Activated naive CD8-positive, alpha-beta T cell treated with anti-CD3 and anti-CD28 coated beads for 36 hours (primary cell): Measurements from ENCODE around the gene GMDS. TPM values are rescaled to one million over a fixed set of nuclear protein-coding genes. Genes with fewer than 3 reads are reported as not detected.

ENCODE experiments used
- DNase-seq: peaks from one replicate; pipeline ENCODE4 v3.0.0; 2021
- H3K27ac Mint-ChIP-seq: one replicate; pipeline ENCODE4 v1.8.0; 2022; ENCODE audit warnings: mild to moderate bottlenecking, moderate library complexity, mixed read lengths
- H3K27me3 Mint-ChIP-seq: one replicate; pipeline ENCODE4 v1.8.0; 2022; ENCODE audit warnings: mild to moderate bottlenecking, mixed read lengths
- H3K36me3 Mint-ChIP-seq: one replicate; pipeline ENCODE4 v1.8.0; 2021; ENCODE audit warnings: mild to moderate bottlenecking, mixed read lengths
- H3K4me1 Mint-ChIP-seq: one replicate; pipeline ENCODE4 v1.8.0; 2021; ENCODE audit warnings: mixed read lengths
- H3K4me3 Mint-ChIP-seq: one replicate; pipeline ENCODE4 v1.8.0; 2022; ENCODE audit warnings: mild to moderate bottlenecking, moderate library complexity, mixed read lengths
- H3K9me3 Mint-ChIP-seq: one replicate; pipeline ENCODE4 v1.8.0; 2022; ENCODE audit warnings: mixed read lengths
- total RNA-seq, 2 experiments: library from RNA; stranded (reverse); gene quantifications; one replicate each; pipeline ENCODE4 v1.2.3, GENCODE V29; 2021

The GMDS gene
- total RNA-seq, 2 experiments from 2014 or later: 34.7 to 38.5 TPM

- no peaks in the 10 kb centered on the region for H3K4me1 Mint-ChIP-seq
- H3K4me3 Mint-ChIP-seq: no peak overlapping the region
- H3K36me3 Mint-ChIP-seq: peaks cover 5% of the 10 kb centered on the region
- no peaks in the 10 kb centered on the region for H3K27me3 Mint-ChIP-seq
- no peaks in the 10 kb centered on the region for H3K9me3 Mint-ChIP-seq
- DNase-seq: no peak
- H3K27ac Mint-ChIP-seq: no peak overlapping the region
Measured at GRCh38 chr6:1789092-1789491, 456.3 kb downstream of the GMDS start.

DNA sequence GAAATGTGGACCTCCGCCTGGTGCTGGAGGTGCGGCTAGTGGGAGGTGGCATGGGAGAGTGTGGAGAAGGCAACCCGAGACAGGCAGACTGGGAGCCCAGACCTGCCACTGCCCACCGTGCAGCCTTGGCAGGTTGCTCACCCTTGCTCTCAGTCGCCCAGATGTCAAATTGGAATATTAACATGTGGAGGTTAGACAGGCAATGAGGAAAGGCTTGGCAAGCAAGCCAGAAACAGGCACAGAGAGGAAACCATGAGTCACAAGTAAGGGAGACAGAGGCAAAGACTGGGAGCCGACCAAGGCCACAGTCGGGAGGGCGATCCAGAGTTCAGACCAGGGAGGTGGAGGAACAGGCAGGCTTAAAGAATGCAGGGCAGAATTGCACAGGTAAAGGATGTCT is 457.5 kb downstream of the GMDS start:
- H3K27ac Mint-ChIP-seq: no peak overlapping the region
- H3K4me3 Mint-ChIP-seq: no peak overlapping the region
- H3K4me1 Mint-ChIP-seq: no peaks in the 10 kb centered on the region
- H3K9me3 Mint-ChIP-seq: no peaks in the 10 kb centered on the region
- peaks cover 4% of the 10 kb centered on the region for H3K36me3 Mint-ChIP-seq
- no peaks in the 10 kb centered on the region for H3K27me3 Mint-ChIP-seq
- no peak for DNase-seq

- Mint-ChIP-seq H3K36me3 (peaks cover 3% of the 10 kb centered on the region), H3K27me3 (no peaks in the 10 kb centered on the region), H3K4me1 (no peaks in the 10 kb centered on the region), H3K4me3 (no peak overlapping the region), H3K9me3 (no peaks in the 10 kb centered on the region), H3K27ac (no peak overlapping the region)
- no peak for DNase-seq
Measured at GRCh38 chr6:1786455-1787453, 458.7 kb downstream of the GMDS start.

- H3K4me3 Mint-ChIP-seq: no peak overlapping the region
- H3K27me3 Mint-ChIP-seq: no peaks in the 10 kb centered on the region
- no peak for DNase-seq
- H3K36me3 Mint-ChIP-seq: peaks cover 8% of the 10 kb centered on the region
- no peaks in the 10 kb centered on the region for H3K9me3 Mint-ChIP-seq
- no peak overlapping the region for H3K27ac Mint-ChIP-seq
- H3K4me1 Mint-ChIP-seq: no peaks in the 10 kb centered on the region
Measured at GRCh38 chr6:1784422-1784884, 461.0 kb downstream of the GMDS start.

DNA sequence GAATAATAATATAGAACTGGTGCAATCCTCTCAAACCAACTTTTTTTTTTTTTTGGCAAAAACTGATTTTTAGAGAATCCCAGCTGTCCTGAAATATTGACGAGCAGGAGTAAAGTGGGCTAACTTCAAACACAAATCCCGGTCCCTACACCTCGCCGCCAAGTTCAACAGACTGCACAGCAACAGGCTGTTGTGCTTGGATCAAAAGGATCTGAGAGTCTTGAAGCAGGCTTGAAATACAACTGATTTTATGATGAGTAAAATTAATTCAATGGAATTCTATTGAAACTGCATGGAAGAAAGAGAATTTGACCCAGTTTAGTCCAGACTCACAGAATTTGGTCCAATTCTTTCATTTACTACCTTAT is 463.6 kb downstream of the GMDS start:
- no peak overlapping the region for H3K27ac Mint-ChIP-seq
- no peaks in the 10 kb centered on the region for H3K9me3 Mint-ChIP-seq
- peaks cover 8% of the 10 kb centered on the region for H3K36me3 Mint-ChIP-seq
- no peak overlapping the region for H3K4me3 Mint-ChIP-seq
- H3K4me1 Mint-ChIP-seq: no peaks in the 10 kb centered on the region
- no peaks in the 10 kb centered on the region for H3K27me3 Mint-ChIP-seq
- no peak for DNase-seq

- no peak for DNase-seq
- Mint-ChIP-seq H3K4me1 (no peaks in the 10 kb centered on the region), H3K36me3 (peaks cover 8% of the 10 kb centered on the region), H3K27me3 (no peaks in the 10 kb centered on the region), H3K27ac (no peak overlapping the region), H3K9me3 (no peaks in the 10 kb centered on the region), H3K4me3 (no peak overlapping the region)
Measured at GRCh38 chr6:1781152-1781816, 464.1 kb downstream of the GMDS start.

DNA sequence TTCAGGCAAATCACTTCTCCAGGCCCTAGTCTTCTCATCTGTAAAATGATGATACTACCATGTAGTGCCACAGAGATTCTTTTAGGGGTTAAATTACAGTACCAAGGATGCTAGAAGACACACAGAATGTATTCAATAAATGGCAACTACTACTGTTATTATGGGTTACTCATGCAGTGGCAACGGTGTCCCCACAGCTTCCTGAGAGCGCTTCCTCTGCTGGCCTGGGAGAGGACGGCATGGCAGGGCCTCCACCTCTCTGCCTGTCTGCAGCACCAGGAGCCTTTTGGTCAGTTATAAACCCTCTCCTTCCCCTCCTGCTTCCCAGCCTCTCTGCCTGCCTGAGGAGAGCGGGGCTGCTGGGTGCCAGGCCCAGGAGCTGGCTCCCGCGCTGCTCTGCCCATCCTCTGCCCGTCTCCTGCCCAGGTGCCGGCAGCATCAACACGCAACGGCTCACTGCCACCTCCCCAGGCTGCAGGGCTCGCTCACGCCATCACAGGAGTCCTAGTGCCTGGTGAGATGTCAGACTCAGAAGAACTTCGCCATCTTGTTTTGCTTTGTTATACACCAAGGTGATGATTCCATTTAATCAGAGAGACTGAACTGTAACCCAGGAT is 465.0 kb downstream of the GMDS start:
- DNase-seq: no peak
- no peaks in the 10 kb centered on the region for H3K4me1 Mint-ChIP-seq
- H3K27me3 Mint-ChIP-seq: no peaks in the 10 kb centered on the region
- H3K4me3 Mint-ChIP-seq: no peak overlapping the region
- H3K9me3 Mint-ChIP-seq: no peaks in the 10 kb centered on the region
- peaks cover 5% of the 10 kb centered on the region for H3K36me3 Mint-ChIP-seq
- no peak overlapping the region for H3K27ac Mint-ChIP-seq

GRCh38 chr6:1778686-1779235 is 466.6 kb downstream of the GMDS start:
- peaks cover 7% of the 10 kb centered on the region for H3K36me3 Mint-ChIP-seq
- H3K27ac Mint-ChIP-seq: no peak overlapping the region
- DNase-seq: no peak
- no peaks in the 10 kb centered on the region for H3K27me3 Mint-ChIP-seq
- H3K4me3 Mint-ChIP-seq: no peak overlapping the region
- H3K9me3 Mint-ChIP-seq: no peaks in the 10 kb centered on the region
- H3K4me1 Mint-ChIP-seq: peaks cover 10% of the 10 kb centered on the region

GRCh38 chr6:1777921-1778685 is 467.3 kb downstream of the GMDS start:
- Mint-ChIP-seq H3K27me3 (no peaks in the 10 kb centered on the region), H3K4me3 (no peak overlapping the region), H3K4me1 (peaks cover 16% of the 10 kb centered on the region), H3K36me3 (peaks cover 9% of the 10 kb centered on the region), H3K27ac (no peak overlapping the region), H3K9me3 (no peaks in the 10 kb centered on the region)
- DNase-seq: no peak

GRCh38 chr6:1775441-1775840 is 470.0 kb downstream of the GMDS start:
- Mint-ChIP-seq H3K27me3 (no peaks in the 10 kb centered on the region), H3K36me3 (peaks cover 9% of the 10 kb centered on the region), H3K4me3 (no peak overlapping the region), H3K27ac (no peak overlapping the region), H3K4me1 (peaks cover 38% of the 10 kb centered on the region), H3K9me3 (no peaks in the 10 kb centered on the region)
- no peak for DNase-seq

- H3K4me3 Mint-ChIP-seq: no peak overlapping the region
- no peaks in the 10 kb centered on the region for H3K27me3 Mint-ChIP-seq
- H3K9me3 Mint-ChIP-seq: no peaks in the 10 kb centered on the region
- no peak overlapping the region for H3K27ac Mint-ChIP-seq
- peaks cover 47% of the 10 kb centered on the region for H3K4me1 Mint-ChIP-seq
- DNase-seq: no peak
- peaks cover 10% of the 10 kb centered on the region for H3K36me3 Mint-ChIP-seq
Measured at GRCh38 chr6:1774226-1774915, 471.0 kb downstream of the GMDS start.

- Mint-ChIP-seq H3K4me1 (peaks cover 50% of the 10 kb centered on the region), H3K36me3 (peaks cover 10% of the 10 kb centered on the region), H3K9me3 (no peaks in the 10 kb centered on the region), H3K27ac (no peak overlapping the region), H3K27me3 (no peaks in the 10 kb centered on the region), H3K4me3 (no peak overlapping the region)
- DNase-seq: no peak
Measured at GRCh38 chr6:1773700-1774099, 471.7 kb downstream of the GMDS start.

GRCh38 chr6:1770968-1771723 is 474.3 kb downstream of the GMDS start:
- Mint-ChIP-seq H3K27me3 (no peaks in the 10 kb centered on the region), H3K27ac (no peak overlapping the region), H3K36me3 (peaks cover 10% of the 10 kb centered on the region), H3K4me3 (no peak overlapping the region), H3K4me1 (peaks cover 50% of the 10 kb centered on the region), H3K9me3 (no peaks in the 10 kb centered on the region)
- DNase-seq: peak; percentile 23
